Tibial artery (tissue), 4 donors: ENCODE measurements around the gene HSD11B2.

Experiments
- DNase-seq, 2 donors: peaks; one replicate each; pipeline ENCODE4 v3.0.0-alpha.2; 2019
- H3K27ac ChIP-seq, 2 donors: fragments of 200-600 bp; sonication (generic) in 1 of 2; 1 replicate in 1 of 2; 2 replicates in 1 of 2; pipeline ENCODE4 v1.5.1; 2018 to 2019; ENCODE audit warnings: mild to moderate bottlenecking in 1 of 2
- H3K27me3 ChIP-seq, 2 donors: fragments of 200-600 bp; sonication (generic) in 1 of 2; one replicate each; pipeline versions ENCODE4 v1.5.1 to v1.6.0; 2016 to 2019
- H3K36me3 ChIP-seq, 3 donors: fragments of 200-600 bp; sonication (generic) in 2 of 3; one replicate each; pipeline ENCODE4 v1.5.1; 2016 to 2019; ENCODE audit warnings: mild to moderate bottlenecking in 2 of 3
- H3K4me1 ChIP-seq, 4 donors: fragments of 200-600 bp; sonication (generic) in 2 of 4; 1 replicate in 3 of 4; 2 replicates in 1 of 4; pipeline ENCODE4 v1.5.1; 2016 to 2019
- H3K4me3 ChIP-seq, 2 donors: fragments of 200-600 bp; sonication (generic) in 1 of 2; 1 replicate in 1 of 2; 2 replicates in 1 of 2; pipeline ENCODE4 v1.5.1; 2018 to 2019; ENCODE audit warnings: mild to moderate bottlenecking in 2 of 2
- H3K9me3 ChIP-seq, 3 donors: fragments of 200-600 bp; sonication (generic) in 1 of 3; one replicate each; pipeline ENCODE4 v1.5.1; 2016 to 2019
- intact Hi-C: fragments of 100-400 bp; cut with DNase I; formaldehyde crosslinking; loops from one replicate; pipeline ENCODE4 v1.15.0; 2023; ENCODE audit warnings: low total_unique reads
- TF ChIP-seq, protein P1 (sequence below), 2 experiments: fragments of 200-600 bp in 1 of 2; fragments of 450-650 bp in 1 of 2; IDR thresholded peaks; one replicate each; pipeline ENCODE4 v1.5.1; 2017 to 2019; ENCODE audit warnings: antibody characterized with exemption in 2 of 2, mild to moderate bottlenecking in 1 of 2, moderate library complexity in 1 of 2

Gene HSD11B2

DNA sequence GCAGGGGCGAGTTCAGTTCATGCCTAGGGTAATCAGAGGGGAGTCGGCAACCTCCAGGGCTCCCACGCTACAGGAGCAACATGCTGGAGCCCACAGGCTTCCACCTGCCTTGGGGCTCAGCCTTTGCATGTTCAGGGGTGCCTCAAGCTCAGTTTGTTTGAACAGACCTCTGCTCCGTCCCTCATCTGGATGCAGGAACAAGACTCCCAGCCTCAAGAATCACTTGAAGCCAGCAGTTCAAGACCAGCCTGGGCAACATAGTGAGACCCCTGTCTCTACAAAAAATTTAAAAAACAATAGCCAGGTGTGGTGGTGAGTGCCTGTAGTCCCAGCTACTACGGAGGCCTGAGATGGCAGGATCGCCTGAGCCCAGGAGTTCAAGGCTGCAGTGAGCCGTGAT, 4.9 kb upstream of the HSD11B2 start:
- Histone ChIP-seq H3K36me3 (no peaks in the 10 kb centered on the region), H3K4me1 (peaks cover 6 to 26% (median 8%) of the 10 kb centered on the region in 4 donors), H3K27me3 (peaks cover 0 to 60% of the 10 kb centered on the region in 2 donors), H3K27ac (no peak overlapping the region), H3K9me3 (no peaks in the 10 kb centered on the region), H3K4me3 (no peak overlapping the region)
- intact Hi-C loops = loop anchor here (5.0 kb wide), 2 partner anchors 36 to 654 kb away; no protein-coding TSS in a partner anchor
- TF ChIP-seq, protein P1, sequence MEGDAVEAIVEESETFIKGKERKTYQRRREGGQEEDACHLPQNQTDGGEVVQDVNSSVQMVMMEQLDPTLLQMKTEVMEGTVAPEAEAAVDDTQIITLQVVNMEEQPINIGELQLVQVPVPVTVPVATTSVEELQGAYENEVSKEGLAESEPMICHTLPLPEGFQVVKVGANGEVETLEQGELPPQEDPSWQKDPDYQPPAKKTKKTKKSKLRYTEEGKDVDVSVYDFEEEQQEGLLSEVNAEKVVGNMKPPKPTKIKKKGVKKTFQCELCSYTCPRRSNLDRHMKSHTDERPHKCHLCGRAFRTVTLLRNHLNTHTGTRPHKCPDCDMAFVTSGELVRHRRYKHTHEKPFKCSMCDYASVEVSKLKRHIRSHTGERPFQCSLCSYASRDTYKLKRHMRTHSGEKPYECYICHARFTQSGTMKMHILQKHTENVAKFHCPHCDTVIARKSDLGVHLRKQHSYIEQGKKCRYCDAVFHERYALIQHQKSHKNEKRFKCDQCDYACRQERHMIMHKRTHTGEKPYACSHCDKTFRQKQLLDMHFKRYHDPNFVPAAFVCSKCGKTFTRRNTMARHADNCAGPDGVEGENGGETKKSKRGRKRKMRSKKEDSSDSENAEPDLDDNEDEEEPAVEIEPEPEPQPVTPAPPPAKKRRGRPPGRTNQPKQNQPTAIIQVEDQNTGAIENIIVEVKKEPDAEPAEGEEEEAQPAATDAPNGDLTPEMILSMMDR (IDR thresholded peaks at IDR 0.05) = no peak
- no peak for DNase-seq

DNA sequence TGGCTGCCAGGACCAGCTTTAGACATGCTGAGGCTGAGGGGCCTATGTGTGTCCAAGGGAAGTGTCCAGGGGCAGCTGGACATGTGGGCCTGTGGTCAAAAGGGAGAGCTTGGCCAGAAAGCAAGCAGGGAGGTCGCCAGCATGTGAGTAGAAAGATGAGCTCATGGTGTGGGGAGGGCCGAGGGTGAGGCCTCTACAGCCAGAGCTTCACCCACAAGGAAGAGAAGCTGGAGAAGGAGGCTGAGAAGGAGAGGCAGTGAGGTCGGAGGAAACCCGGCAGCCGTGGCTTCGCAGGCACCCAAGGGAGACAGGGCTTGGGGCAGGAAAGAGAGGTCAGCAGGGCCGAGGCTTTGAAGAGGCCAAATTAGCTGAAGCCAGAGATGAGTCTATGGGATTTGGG, 4.0 kb upstream of the HSD11B2 start:
- Histone ChIP-seq H3K27ac (no peak overlapping the region), H3K27me3 (peaks cover 0 to 60% of the 10 kb centered on the region in 2 donors), H3K9me3 (no peaks in the 10 kb centered on the region), H3K4me3 (no peak overlapping the region), H3K4me1 (peaks cover 6 to 34% (median 14%) of the 10 kb centered on the region in 4 donors), H3K36me3 (no peaks in the 10 kb centered on the region)
- DNase-seq = no peak
- intact Hi-C loops = loop anchor here (5.0 kb wide), 2 partner anchors 35 to 655 kb away; no protein-coding TSS in a partner anchor
- TF ChIP-seq, protein P1 (IDR thresholded peaks at IDR 0.05) = no peak

DNA sequence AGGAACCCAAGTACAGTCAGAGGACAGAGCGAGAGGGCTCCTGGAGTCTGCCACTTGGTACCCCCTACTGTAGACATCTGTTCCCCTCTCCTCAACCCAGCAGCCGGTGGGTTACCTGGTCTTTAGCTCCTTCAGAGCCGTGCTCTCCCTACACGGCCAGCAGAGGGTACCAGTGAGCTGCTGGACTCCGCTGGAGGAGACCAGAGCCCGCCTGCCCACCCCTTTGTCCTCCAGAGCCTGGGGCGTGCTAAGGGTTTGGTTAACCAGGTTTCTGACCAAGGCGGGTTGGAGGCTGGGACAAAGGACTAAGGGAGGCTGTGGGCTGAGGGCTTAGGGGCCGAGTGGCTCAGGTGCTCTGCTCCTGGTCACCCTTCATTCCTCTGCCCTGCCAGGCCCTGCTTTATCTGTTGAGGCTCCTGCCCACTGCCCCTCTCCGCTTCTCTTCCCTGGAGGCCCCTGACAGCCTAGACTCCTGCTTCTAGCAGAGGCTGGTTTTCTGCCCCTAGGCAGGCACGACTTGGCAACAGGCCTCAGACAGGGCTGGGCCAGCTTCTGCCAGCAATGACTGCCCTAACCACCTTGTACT, 2.7 kb upstream of the HSD11B2 start:
- Histone ChIP-seq H3K27ac (no peak overlapping the region), H3K4me3 (no peak overlapping the region), H3K4me1 (peaks cover 6 to 36% (median 14%) of the 10 kb centered on the region in 4 donors), H3K36me3 (no peaks in the 10 kb centered on the region), H3K27me3 (peaks cover 0 to 60% of the 10 kb centered on the region in 2 donors), H3K9me3 (no peaks in the 10 kb centered on the region)
- TF ChIP-seq, protein P1 (IDR thresholded peaks at IDR 0.05) = peak; percentile 66 to 72
- intact Hi-C loops = loop anchor here (5.0 kb wide), 2 partner anchors 34 to 656 kb away; no protein-coding TSS in a partner anchor
- DNase-seq = peak in 1 of 2 donors; percentile 50

DNA sequence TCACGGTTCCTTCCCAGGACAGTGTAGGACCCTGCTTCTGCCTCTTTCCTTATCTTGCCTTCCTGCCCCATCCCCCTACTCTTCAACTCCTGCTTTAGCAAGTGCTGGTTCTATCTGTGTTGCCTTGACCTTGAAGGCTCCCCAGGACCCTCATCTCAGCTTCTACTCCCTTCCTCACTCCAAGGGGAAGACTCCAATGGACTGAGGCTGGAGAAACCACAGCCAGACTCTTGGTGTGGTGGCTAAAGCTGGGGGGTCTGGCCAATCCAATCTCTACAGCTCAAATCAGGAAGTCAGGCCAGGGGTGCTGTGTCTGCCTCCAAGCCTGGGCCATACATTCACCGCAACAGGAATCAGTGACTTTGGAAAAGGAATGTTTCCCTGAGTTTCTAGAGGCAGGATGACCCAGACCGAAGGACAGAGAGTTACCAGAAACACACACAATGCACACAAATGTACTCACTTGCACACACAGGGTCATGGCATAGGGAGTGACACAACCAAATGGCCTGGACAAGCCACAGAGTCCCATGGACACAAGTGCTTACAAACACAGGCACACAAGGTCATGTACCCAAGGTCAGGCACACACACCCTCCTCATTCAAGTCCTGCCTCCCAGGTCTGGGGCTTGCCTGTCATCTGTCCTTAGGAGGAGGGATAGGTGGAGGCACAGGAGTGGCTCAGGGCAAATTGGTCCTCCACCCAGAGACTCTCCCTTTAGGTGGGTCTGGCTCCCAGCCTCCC, 1.7 kb upstream of the HSD11B2 start:
- Histone ChIP-seq H3K27ac (no peak overlapping the region), H3K36me3 (no peaks in the 10 kb centered on the region), H3K27me3 (peaks cover 0 to 56% of the 10 kb centered on the region in 2 donors), H3K4me1 (peaks cover 6 to 36% (median 14%) of the 10 kb centered on the region in 4 donors), H3K4me3 (no peak overlapping the region), H3K9me3 (no peaks in the 10 kb centered on the region)
- no peak for DNase-seq
- TF ChIP-seq, protein P1 (IDR thresholded peaks at IDR 0.05) = no peak
- intact Hi-C loops = loop anchor here (5.0 kb wide), 2 partner anchors 33 to 657 kb away; no protein-coding TSS in a partner anchor

DNA sequence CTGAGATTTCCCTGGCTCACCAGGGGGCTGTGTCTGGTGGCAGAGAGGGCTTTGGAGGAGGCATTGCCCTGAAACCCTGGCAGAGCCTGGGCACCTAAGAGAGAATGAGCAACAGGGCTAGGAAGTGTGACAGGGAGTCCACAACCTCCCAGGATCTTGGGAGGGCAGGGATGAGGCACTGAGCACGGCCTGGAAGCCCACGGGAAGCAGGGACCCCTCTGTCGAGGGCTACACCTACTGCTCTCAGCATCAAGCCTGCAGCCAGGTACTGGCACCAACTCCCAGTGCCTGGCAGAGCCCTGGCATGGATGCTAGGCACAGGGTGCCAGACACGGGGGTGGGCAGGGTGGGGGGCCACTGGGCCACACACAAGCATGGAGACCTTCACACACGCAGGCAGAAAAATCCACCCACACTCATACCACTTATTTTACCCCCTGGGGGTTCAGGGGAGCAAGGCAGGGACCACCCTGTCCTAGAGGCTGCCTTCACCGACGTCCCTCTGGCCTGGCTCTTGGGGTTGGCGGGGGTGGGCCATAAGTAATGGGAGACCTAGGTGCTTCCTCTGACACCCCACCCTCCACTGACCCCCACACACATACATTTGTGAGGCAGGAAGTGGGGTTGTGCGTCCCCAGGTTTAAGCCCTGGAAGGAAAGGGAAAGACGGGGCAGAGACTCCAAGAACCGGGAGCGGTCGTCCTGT, 970 bp upstream of the HSD11B2 start:
- H3K27ac ChIP-seq = no peak overlapping the region

More for the DNA sequence above, 970 bp upstream of the HSD11B2 start:
- peaks cover 0 to 48% of the 10 kb centered on the region in 2 donors for H3K27me3 ChIP-seq
- TF ChIP-seq, protein P1 (IDR thresholded peaks at IDR 0.05) = no peak
- peaks cover 6 to 36% (median 14%) of the 10 kb centered on the region in 4 donors for H3K4me1 ChIP-seq
- H3K4me3 ChIP-seq = peak overlapping the region; percentile 44 to 56
- no peak for DNase-seq
- no peaks in the 10 kb centered on the region for H3K36me3 ChIP-seq
- no peaks in the 10 kb centered on the region for H3K9me3 ChIP-seq
- intact Hi-C loops = loop anchor here (5.0 kb wide), 2 partner anchors 32 to 658 kb away; no protein-coding TSS in a partner anchor
